HCEC 1CT (cell line): ENCODE data around the gene ZNF691.
"Not testable (repeated sequence)": the region's sequence is repeated elsewhere in the genome, so short reads cannot be mapped to it uniquely, and the experiment has no call there.

Experiments used
- DNase-seq: peaks from one replicate; pipeline ENCODE4 v3.0.0-alpha.2; 2017

The ZNF691 gene

GRCh38 chr1:42861014-42861399 lies 14.6 kb downstream of the ZNF691 start:
- DNase-seq: no peak

DNA sequence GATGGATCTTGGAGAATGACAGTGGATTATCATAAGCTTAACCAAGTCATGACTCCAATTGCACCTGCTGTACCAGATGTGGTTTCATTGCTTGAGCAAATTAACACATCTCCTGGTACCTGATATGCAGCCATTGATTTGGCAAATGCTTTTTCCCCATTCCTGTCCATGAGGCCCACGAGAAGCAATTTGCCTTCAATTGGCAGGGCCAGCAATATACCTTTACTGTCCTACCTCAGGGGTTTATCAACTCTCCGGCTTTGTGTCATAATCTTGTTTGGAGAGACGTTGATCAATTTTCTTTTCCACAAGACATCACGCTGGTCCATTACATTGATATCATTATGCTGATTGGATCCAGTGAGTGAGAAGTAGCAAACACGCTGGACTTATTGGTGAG lies 20.1 kb downstream of the ZNF691 start:
- DNase-seq: no peak

DNA sequence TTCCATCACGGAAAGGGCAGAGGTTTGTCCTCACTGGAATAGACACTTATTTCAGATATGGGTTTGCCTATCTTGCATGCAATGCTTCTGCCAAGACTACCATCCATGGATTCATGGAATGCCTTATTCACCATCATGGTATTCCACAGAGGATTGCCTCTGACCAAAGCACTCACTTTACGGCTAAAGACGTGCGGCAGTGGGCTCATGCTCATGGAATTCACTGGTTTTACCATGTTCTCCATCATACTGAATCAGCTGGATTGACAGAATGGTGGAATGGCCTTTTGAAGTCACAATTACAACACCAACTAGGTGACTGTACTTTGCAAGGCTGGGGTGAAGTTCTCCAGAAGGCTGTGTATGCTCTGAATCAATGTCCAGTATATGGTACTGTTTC lies 22.1 kb downstream of the ZNF691 start:
- DNase-seq: peak; percentile 52

DNA sequence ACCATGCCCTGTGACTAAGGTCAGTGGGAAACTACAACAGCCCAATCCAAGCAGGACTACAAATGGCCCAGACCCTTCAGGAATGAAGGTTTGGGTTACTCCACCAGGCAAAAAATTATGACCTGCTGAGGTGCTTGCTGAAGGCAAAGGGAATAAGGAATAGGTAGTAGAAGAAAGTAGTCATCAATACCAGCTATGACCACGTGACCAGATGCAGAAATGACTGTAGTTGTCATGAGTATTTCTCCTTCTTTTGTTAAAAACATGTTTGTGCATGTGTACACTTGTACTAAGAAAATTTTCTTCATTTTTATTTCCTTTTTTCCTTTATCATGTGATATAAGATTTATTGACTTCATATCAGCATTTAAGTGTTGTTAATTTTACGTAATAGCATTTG lies 22.8 kb downstream of the ZNF691 start:
- not testable (repeated sequence) for DNase-seq

DNA sequence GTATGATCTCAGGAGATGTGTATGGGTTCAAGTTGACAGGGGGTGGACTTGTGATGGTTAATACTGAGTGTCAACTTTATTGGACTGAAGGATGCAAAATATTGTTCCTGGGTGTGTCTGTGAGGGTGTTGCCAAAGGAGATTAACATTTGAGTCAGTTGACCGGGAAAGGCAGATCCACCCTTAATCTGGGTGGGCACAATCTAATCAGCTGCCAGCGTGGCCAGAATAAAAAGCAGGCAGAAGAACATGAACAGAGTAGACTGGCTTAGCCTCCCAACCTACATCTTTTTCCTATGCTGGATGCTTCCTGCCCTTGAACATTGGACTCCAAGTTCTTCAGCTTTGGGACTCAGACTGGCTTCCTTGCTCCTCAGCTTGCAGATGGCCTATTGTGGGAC lies 23.3 kb downstream of the ZNF691 start:
- not testable (repeated sequence) for DNase-seq

DNA sequence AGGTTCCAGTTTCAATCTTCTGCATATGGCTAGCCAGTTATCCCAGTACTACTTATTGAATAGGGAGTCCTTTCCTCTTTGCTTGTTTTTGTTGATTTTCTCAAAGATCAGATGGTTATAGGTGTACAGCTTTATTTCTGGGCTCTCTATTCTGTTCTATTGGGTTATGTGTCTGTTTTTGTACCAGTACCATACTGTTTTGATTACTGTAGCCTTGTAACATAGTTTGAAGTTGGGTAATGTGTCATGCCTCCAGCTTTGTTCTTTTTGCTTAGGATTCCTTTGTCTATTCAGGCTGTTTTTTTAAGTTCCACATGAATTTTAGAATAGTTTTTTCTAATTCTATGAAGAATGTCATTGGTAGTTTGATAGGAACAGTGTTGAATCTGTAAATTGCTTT lies 26.7 kb downstream of the ZNF691 start:
- not testable (repeated sequence) for DNase-seq

DNA sequence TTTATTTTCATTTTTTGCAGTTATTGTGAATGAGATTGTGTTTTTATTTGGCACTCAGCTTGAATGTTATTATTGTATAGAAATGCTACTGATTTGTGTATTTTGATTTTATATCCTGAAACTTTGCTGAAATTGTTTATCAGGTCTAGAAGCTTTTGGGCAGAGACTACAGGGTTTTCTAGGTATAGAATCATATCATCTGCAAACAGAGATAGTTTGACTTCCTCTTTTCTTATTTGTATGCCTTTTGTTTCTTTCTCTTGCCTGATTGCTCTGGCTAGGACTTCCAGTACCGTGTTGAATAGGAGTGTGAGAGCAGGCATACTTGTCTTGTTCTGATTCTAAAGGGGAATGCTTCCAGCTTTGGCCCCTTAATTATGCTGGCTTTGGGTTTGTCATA lies 27.3 kb downstream of the ZNF691 start:
- DNase-seq: no peak

DNA sequence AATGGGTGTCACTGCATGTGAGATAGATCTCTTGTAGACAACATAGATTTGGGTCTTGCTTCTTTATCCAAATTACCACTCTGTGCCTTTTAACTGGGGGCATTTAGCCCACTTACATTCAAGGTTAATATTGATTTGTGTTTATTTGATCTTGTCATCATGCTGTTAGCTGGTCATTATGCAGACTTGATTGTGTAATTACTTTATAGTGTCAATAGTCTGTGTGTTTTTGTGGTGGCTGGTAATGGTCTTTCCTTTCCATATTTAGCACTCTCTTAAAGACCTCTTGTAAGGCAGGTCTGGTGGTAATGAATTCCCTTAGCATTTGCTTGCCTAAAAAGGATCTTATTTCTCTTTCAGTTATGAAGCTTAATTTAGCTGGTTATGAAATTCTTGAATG lies 29.6 kb downstream of the ZNF691 start:
- DNase-seq: no peak

GRCh38 chr1:42877380-42877779 lies 31.0 kb downstream of the ZNF691 start:
- DNase-seq: no peak

GRCh38 chr1:42880384-42880783 lies 34.0 kb downstream of the ZNF691 start:
- no peak for DNase-seq

DNA sequence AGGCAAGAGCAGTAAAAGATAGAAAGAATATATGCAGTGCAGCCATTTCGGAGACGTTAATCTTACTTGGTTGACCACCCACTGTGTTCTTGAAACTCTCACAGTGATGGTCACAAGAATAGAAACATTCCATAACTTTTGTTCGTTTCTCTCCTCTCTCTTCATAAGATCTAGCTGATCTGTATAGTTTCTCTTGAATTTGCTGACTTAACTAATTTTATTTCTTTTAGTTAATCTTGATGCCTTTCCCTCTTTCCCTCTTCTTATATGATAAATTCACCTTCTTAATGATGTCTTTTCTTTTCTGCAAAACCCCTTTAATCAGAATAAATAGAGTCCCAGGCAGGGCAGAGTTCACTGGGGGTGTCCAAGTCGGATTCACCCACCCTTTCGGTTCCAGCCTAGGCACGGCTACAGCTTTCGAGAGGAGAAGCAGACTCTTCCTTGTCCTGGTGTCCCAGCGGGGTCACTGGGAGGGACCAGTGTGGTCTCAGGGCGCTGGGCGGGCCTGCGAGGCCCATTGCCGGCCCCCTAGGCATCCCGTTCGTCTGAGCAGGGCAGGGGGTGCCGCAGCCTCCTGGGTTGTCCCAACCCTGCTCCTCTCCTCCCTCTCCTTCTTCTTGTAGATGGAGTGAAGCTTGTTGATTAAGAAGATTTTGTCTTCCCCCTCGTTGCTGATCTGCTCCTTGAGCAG lies 39.8 kb downstream of the ZNF691 start:
- DNase-seq: no peak

DNA sequence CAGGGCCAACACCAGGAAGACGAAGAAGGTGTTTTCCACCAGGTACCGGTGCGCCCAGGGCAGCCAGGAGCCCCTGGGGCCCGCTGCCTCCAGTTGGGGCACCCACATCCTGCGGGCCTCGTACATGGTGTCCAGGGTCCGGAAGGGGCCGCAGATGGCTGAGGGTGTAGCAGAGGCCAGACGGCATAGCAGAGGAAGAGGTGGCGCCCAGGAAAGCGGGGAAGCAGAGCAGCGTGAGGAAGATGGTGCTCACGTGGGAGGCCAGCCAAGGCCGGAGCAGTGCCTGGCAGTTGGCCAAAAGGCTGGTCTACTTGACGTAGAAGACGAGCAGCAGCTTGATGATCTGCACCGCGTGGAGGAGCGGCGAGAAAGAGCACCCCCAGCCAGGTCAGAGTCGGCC lies 40.4 kb downstream of the ZNF691 start:
- no peak for DNase-seq

DNA sequence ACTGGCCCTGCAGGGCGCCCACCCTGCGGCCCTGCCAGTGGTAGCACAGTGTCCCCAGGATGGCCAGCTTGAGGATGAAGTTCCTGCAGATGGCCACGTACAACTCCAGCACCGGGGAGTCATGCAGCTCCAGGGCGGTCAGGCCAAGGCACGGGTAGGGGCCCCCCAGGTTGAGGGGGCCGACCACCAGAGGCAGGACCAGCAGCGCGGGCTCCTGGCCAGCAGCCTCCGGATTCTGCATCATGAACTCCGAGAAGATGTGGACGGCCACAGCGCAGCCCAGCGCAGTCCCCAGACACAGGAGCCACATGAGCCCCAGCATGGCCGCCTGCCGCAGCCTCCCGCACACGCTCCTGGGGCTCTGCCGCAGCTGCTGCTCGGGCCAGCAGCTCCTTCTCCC lies 41.0 kb downstream of the ZNF691 start:
- DNase-seq: no peak

DNA sequence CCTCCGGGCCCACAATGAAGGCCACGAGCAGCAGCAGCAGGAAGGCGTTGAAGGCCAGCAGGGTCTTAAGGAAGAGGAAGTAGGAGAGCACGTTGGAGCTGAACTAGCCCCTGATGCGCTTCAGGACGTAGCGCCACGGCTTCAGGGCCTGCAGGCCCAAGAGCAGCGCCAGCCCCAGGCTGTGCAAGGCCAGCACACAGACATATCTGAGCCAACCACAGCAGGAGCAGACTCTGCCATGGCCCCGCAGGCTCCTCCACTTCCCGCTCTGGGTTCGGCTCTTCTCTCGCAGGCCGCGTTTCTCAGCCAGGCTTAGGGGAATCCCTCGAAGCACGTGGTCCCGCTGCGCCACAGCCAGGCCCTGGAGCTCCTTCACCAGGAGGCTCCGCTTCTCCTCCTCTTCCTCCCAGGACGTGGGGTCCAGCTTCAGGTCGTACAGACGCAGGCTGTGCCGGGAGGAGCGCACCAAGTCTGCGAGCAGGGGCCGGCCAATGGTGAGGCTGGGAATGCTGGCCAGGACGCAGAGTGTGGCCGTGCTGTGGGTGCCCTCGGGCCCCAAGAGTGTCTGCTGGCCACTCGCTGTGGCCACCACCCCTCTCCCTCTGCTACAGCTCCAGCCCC lies 41.7 kb downstream of the ZNF691 start:
- DNase-seq: no peak

DNA sequence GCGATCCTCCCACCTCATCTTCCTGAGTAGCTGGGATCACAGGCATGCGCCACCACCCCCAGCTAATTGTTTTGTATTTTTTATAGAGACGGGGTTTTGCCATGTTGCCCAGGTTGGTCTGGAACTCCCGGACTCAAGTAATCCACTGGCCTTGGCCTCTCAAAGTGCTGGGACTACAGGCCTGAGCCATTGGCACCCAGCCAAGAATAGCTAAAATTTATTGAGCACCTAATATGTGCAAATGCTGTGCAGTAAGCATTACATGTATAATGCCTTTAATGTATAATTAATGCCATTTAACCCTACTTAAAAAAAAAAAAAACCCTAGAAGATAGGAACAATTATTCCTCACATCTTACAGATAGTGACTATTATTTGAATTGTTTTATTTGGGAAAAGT lies 42.9 kb downstream of the ZNF691 start:
- no peak for DNase-seq

- DNase-seq: no peak
These were observed 45.2 kb downstream of the ZNF691 start for GRCh38 chr1:42891465-42892138.

DNA sequence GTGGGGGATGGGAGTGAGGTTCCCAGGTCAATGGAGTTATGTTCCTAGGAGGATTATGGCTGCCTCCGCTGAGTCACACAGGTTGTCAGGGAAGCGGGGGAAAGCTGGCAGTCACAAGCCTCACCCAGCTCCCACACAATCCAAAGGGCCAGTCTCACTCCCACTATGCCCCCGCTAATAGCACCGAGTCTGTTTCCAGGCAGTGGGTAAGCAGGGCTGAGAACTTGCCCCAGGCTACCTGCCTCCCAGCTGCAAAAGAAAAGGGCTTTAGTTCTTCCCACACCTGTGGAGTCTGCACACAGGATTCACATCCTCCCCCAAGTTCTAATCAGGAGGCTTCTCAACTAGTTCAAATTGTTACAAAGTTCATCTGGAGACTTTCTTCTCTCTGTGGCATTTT lies 53.5 kb downstream of the ZNF691 start:
- not testable (repeated sequence) for DNase-seq
